Immature natural killer cell (primary cell): ENCODE data around the gene NCKAP5. TPM values are rescaled to one million over a fixed set of nuclear protein-coding genes. Genes with fewer than 3 reads are reported as not detected.

Experiments
- DNase-seq, 3 donors: peaks; one replicate each; pipeline ENCODE4 v3.0.0; 2022; ENCODE audit warnings: mixed read lengths in 1 of 3
- H3K27ac Mint-ChIP-seq, 6 donors: one replicate each; pipeline ENCODE4 v1.8.0; 2020; ENCODE audit warnings: mixed read lengths in 6 of 6, mild to moderate bottlenecking in 5 of 6, inconsistent platforms in 4 of 6, moderate library complexity in 3 of 6
- H3K27me3 Mint-ChIP-seq, 3 donors: one replicate each; pipeline ENCODE4 v1.8.0; 2020 to 2021; ENCODE audit warnings: low read depth in 3 of 3, mild to moderate bottlenecking in 3 of 3, mixed read lengths in 3 of 3, moderate library complexity in 3 of 3, inconsistent platforms in 1 of 3
- H3K36me3 Mint-ChIP-seq, 3 donors: one replicate each; pipeline ENCODE4 v1.8.0; 2020; ENCODE audit warnings: mixed read lengths in 3 of 3, inconsistent platforms in 2 of 3, mild to moderate bottlenecking in 2 of 3
- H3K4me1 Mint-ChIP-seq, 2 donors: one replicate each; pipeline ENCODE4 v1.8.0; 2020; ENCODE audit warnings: inconsistent platforms in 2 of 2, mild to moderate bottlenecking in 2 of 2, mixed read lengths in 2 of 2, moderate library complexity in 1 of 2
- H3K4me3 Mint-ChIP-seq, 5 donors: one replicate each; pipeline ENCODE4 v1.8.0; 2020; ENCODE audit warnings: mild to moderate bottlenecking in 5 of 5, mixed read lengths in 5 of 5, inconsistent platforms in 3 of 5, moderate library complexity in 3 of 5
- H3K9me3 Mint-ChIP-seq, 6 donors: one replicate each; pipeline ENCODE4 v1.8.0; 2020; ENCODE audit warnings: mild to moderate bottlenecking in 6 of 6, mixed read lengths in 6 of 6, inconsistent platforms in 4 of 6, moderate library complexity in 3 of 6
- polyA plus RNA-seq, 3 donors: library from polyadenylated mRNA; unstranded; fragments of 300-500 nt; fragmentation: Illumina TruSeq; gene quantifications; one replicate each; pipeline ENCODE4 v1.2.3, GENCODE V29; 2021

The NCKAP5 gene
- polyA plus RNA-seq, 3 donors from 2014 or later = not detected

DNA sequence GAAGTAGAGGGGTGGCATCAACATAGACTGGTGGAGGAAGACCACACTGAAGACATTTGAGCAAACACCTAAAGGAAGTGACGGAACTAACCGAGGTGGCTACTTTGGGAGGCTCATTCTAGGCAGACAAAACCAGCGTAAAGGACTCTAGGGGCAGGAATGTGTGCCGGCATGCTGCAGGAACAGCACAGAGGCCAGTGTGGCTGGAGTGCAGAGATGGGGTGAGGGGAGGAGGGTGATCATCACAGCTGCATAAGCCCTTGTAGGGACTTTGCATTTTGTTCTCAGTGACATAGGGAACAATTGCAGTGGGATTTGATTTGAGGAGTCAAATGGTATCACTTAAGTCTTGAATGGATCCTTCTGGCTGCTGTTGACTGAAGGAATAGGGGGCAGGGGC is 253.5 kb downstream of the NCKAP5 start:
- H3K36me3 Mint-ChIP-seq = no peaks in the 10 kb centered on the region
- no peak for DNase-seq
- no peak overlapping the region for H3K27ac Mint-ChIP-seq
- no peaks in the 10 kb centered on the region for H3K4me1 Mint-ChIP-seq
- H3K4me3 Mint-ChIP-seq = no peak overlapping the region
- H3K9me3 Mint-ChIP-seq = peaks cover 4 to 34% (median 10%) of the 10 kb centered on the region in 6 donors
- H3K27me3 Mint-ChIP-seq = no peaks in the 10 kb centered on the region

DNA sequence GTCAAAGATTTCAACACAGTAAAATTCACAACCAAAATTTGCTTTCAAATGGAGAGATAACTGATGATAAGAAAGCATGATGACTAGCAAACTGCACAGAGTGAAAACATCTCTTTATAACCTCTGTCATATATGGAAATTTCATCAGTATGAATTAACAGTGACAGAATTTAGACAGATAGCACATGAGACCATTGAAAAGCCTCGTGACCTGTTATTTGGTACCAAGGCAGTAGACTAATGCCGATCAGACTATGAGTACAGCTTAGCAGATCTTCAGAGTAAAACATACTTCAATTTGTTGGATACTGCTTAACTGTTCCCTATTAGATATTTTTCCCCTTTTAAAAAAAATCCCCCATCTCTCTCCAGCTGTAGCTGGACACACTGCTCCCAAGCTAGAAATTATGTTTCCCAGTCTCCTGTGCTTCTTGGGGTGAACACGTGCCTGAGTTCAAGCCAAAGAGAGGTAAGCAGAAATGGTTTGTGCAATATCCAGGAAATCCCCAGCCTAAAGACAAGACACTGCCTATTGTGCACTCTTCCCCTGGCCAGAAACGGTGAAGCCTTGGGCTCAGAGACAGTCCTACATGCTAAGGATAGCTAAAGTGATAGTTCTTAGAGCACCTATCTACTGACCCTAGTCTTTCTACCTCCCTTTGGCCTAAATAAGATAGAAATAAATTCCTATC is 256.1 kb downstream of the NCKAP5 start:
- H3K27me3 Mint-ChIP-seq = no peaks in the 10 kb centered on the region
- H3K4me1 Mint-ChIP-seq = no peaks in the 10 kb centered on the region
- H3K4me3 Mint-ChIP-seq = no peak overlapping the region
- peaks cover 4 to 41% (median 10%) of the 10 kb centered on the region in 6 donors for H3K9me3 Mint-ChIP-seq
- no peak for DNase-seq
- no peak overlapping the region for H3K27ac Mint-ChIP-seq
- no peaks in the 10 kb centered on the region for H3K36me3 Mint-ChIP-seq

DNA sequence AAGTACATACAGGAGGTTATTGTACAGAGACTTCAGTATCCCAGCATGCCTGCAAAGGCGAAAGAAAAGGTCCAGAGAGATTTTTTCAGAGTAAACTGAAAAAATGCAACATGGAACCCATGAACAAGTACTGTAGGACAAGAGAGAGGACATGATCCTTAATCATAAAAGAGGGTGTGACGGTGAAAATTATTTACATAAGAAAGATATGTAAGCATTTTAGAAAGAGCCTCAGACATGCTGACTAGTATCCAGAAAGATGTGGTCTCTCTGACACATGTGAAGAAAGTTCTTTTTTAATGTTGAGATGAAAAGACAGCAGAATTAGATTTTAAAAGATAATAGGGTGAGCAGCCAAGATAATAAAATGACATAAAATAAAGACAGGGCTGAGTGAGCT is 262.0 kb downstream of the NCKAP5 start:
- no peaks in the 10 kb centered on the region for H3K4me1 Mint-ChIP-seq
- peaks cover 3 to 23% (median 9%) of the 10 kb centered on the region in 6 donors for H3K9me3 Mint-ChIP-seq
- DNase-seq = no peak
- no peaks in the 10 kb centered on the region for H3K27me3 Mint-ChIP-seq
- H3K27ac Mint-ChIP-seq = no peak overlapping the region
- no peak overlapping the region for H3K4me3 Mint-ChIP-seq
- H3K36me3 Mint-ChIP-seq = no peaks in the 10 kb centered on the region

DNA sequence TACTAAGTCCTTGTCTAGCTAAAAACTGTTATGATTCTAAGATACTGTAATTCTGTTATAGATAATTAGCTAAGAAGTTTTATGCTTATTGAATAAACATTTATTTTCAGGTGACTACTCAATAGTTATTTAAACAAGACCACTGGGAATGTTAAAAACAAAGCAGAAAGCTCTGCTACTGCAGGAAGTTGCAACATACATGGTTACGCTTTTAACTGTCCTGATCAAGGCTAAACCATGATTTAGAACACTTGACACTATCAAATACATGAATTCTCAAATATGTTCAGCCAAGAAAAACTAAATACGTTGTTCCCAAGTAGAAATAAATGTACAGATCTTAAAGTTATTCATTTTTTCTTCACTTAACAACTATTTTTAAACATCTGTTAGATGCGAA is 263.9 kb downstream of the NCKAP5 start:
- Mint-ChIP-seq H3K27ac (no peak overlapping the region), H3K4me1 (no peaks in the 10 kb centered on the region), H3K27me3 (no peaks in the 10 kb centered on the region), H3K4me3 (no peak overlapping the region), H3K9me3 (peaks cover 0 to 11% (median 5%) of the 10 kb centered on the region in 6 donors), H3K36me3 (no peaks in the 10 kb centered on the region)
- no peak for DNase-seq

DNA sequence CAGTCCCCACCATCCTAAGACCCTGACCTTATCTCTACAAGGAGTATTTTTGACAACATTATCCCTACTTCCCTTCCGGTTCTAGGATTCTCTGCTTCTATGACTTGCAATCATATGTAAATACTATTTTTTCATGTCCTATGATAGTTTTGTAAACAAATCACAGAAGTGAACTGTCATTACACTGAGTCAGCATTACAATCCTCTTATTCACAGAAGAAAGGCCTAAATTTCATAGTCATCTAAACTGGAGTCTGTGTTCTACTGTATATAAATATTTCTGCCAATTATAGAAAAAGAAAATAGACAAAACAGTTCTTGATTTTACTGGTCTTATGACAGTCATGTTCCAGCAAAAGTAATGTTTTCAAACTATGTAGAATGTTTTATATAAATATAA is 265.1 kb downstream of the NCKAP5 start:
- H3K4me3 Mint-ChIP-seq = no peak overlapping the region
- no peaks in the 10 kb centered on the region for H3K27me3 Mint-ChIP-seq
- H3K36me3 Mint-ChIP-seq = no peaks in the 10 kb centered on the region
- H3K4me1 Mint-ChIP-seq = no peaks in the 10 kb centered on the region
- DNase-seq = no peak
- no peak overlapping the region for H3K27ac Mint-ChIP-seq
- peaks cover 0 to 11% (median 8%) of the 10 kb centered on the region in 6 donors for H3K9me3 Mint-ChIP-seq

DNA sequence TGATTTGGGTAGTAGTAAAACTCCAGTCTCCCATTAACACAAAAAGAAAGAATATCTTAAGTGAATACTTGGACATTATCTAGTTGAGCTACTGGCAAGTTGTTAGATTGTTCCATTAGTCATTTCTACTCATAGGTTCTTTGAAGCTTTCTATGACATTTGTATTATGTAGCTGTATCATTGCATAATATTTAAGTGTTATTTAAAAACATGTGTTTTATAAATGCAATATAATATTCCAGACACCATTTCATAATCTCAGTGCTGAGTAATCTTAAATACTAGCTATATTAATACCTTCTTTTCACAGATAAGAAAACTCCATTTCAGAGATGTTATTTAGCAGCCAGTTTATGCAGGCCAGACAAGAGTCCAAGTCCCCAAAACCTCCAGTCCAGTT is 271.9 kb downstream of the NCKAP5 start:
- no peak for DNase-seq
- H3K36me3 Mint-ChIP-seq = no peaks in the 10 kb centered on the region

DNA sequence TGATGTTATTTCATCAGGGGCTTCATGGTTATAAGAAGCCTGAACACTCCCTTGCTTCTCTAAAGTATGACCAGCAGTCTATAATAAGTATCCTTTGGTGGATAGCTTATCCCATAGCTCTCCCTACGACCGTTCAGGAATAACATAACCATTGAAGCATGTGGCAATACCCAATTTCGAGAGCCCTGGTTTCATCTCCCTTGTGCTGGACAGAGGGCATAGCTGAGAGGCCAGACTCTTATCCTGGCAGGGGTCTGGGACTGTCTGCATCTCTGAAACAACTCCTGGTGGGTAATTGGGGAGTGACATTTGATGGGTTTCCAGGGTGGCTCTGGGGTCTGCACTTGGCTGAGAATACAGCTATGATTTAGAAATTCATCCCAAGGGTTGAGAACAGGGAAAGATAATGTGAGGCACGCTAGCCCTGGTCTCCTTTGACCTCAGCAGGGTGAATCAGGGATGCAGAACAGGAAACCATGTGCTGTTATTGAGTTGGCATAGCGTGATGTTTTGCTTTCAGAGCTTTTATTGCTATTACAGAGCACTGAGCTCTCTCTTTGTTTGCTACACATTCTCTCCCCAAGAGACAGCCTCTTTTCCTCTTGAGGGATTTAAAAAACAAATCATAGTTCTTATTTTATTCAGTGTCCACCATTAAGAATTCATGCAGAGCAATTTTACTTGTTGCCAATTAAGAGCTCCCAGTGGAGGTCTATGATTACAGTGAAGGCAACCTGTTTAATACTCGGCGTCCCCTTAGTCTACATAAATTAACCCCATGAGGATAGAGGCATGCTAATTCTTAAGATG is 274.5 kb downstream of the NCKAP5 start:
- H3K4me3 Mint-ChIP-seq = no peak overlapping the region
- H3K9me3 Mint-ChIP-seq = peaks cover 0 to 23% (median 5%) of the 10 kb centered on the region in 6 donors
- no peak for DNase-seq
- peaks cover 0 to 2% (median 0%) of the 10 kb centered on the region in 3 donors for H3K27me3 Mint-ChIP-seq
- no peaks in the 10 kb centered on the region for H3K36me3 Mint-ChIP-seq
- no peaks in the 10 kb centered on the region for H3K4me1 Mint-ChIP-seq
- H3K27ac Mint-ChIP-seq = no peak overlapping the region

More for the DNA sequence above, 271.9 kb downstream of the NCKAP5 start:
- Mint-ChIP-seq H3K27me3 (peaks cover 0 to 2% (median 0%) of the 10 kb centered on the region in 3 donors), H3K27ac (no peak overlapping the region), H3K4me3 (no peak overlapping the region), H3K9me3 (peaks cover 0 to 28% (median 4%) of the 10 kb centered on the region in 6 donors), H3K4me1 (no peaks in the 10 kb centered on the region)

DNA sequence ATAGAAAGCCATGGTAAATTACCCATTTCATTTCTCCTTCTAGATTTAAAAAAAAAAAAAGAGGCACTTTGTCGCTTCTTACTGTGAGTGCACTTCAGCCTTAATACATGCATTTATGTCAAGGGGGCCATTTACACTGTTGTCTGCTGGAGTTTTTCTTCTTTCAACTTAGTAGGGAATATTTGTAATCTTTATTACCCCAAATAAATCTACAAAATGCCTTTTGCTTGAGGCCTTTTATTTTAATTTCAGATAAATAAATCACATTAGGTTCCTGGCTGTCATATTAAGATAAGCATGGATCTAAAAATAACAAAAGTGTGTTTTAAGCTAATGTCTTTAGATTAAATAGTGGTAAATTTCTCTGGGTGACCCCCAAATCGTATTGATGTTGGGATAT is 276.0 kb downstream of the NCKAP5 start:
- no peaks in the 10 kb centered on the region for H3K36me3 Mint-ChIP-seq
- DNase-seq = no peak
- peaks cover 2 to 18% (median 6%) of the 10 kb centered on the region in 6 donors for H3K9me3 Mint-ChIP-seq
- peaks cover 0 to 2% (median 0%) of the 10 kb centered on the region in 3 donors for H3K27me3 Mint-ChIP-seq
- no peaks in the 10 kb centered on the region for H3K4me1 Mint-ChIP-seq
- no peak overlapping the region for H3K27ac Mint-ChIP-seq
- no peak overlapping the region for H3K4me3 Mint-ChIP-seq

DNA sequence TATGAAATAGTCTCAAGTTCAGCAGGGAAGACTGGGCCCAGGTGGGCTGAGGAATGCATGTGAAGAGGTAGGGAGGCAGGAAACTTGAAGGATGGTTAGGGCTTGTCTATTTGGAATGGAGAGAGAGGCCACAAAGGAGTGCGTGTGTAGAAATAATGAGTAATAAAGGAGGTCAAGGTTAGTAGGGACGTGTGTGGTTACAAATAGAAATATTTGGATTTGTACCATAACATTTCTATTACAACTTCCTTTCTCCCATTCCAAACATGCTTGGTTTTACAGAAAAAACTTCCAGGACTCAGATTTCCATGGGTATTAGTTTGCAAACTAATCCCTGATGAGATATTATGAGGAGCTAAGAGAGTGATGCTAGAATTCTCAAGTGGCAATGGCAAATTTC is 280.6 kb downstream of the NCKAP5 start:
- no peak for DNase-seq
- no peak overlapping the region for H3K4me3 Mint-ChIP-seq
- H3K9me3 Mint-ChIP-seq = peaks cover 2 to 20% (median 7%) of the 10 kb centered on the region in 6 donors
- no peaks in the 10 kb centered on the region for H3K4me1 Mint-ChIP-seq
- H3K36me3 Mint-ChIP-seq = no peaks in the 10 kb centered on the region
- peaks cover 0 to 2% (median 0%) of the 10 kb centered on the region in 3 donors for H3K27me3 Mint-ChIP-seq
- no peak overlapping the region for H3K27ac Mint-ChIP-seq

DNA sequence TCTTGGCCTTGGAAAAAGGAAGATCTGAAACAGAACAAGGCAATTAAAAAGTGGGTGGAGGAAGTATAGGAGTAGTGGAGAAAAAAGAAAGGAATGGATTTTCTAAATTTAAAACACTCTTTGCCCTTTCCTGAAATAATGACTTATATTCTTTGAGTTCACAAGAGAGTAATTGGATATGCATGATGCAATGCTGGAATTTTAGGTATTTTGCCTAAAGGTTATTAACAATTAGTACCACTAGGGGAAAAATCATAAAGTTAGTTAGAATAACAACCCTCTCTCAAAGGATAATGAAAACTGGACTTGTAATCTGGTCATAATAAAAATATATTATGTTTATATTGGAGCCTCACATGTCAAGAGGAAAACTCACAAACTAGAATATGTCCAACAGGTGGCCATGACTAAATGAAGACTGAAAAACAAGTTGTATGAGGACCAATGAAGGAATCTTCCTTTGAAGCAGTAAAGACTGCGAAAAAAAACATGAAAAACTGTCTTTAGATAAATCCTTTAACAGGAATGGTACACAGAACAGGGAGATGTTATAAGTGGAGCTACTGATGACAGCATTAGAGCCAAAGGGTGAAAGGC is 281.8 kb downstream of the NCKAP5 start:
- H3K9me3 Mint-ChIP-seq = peaks cover 0 to 20% (median 8%) of the 10 kb centered on the region in 6 donors
- H3K36me3 Mint-ChIP-seq = no peaks in the 10 kb centered on the region
- DNase-seq = no peak
- no peak overlapping the region for H3K4me3 Mint-ChIP-seq
- no peaks in the 10 kb centered on the region for H3K4me1 Mint-ChIP-seq
- no peaks in the 10 kb centered on the region for H3K27me3 Mint-ChIP-seq
- no peak overlapping the region for H3K27ac Mint-ChIP-seq

DNA sequence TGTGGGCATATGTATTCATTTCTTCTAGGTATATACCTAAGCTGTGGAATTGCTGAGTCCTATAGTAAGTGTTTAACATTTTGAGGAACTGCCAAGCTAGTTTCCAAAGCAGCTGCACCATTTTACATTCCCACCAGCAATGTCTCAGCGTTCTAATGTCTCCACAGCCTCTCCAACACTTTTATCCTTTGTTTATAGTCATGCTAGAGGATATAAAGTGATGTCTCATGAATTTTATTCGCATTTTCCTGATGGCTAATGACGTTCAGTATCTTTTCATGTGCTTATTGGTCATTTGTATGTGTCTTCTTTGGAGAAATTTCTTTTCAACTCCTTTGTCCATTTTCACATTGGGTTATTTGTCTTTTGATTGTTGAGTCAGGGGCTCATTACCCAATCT is 295.2 kb downstream of the NCKAP5 start:
- H3K9me3 Mint-ChIP-seq = peaks cover 0 to 29% (median 8%) of the 10 kb centered on the region in 6 donors
- no peaks in the 10 kb centered on the region for H3K4me1 Mint-ChIP-seq
- H3K36me3 Mint-ChIP-seq = no peaks in the 10 kb centered on the region
- H3K27me3 Mint-ChIP-seq = peaks cover 0 to 2% (median 2%) of the 10 kb centered on the region in 3 donors
- H3K4me3 Mint-ChIP-seq = no peak overlapping the region
- H3K27ac Mint-ChIP-seq = no peak overlapping the region
- no peak for DNase-seq

DNA sequence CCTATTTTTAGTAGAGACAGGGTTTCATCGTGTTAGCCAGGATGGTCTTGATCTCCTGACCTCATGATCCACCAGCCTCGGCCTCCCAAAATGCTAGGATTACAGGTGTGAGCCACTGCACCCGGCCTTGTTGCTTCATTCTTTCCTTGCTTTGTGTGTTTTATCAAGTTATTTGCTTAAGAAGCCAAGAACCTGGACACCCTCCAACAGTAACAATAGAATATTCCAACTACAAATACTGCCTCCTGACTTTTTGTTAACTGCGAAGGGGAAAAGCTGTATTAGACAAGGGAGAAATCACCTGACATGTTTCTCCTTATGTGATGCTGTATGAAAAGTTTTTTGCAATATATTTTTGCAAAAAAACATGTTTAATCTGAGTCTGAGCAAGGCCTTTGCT is 297.2 kb downstream of the NCKAP5 start:
- H3K9me3 Mint-ChIP-seq = peaks cover 0 to 31% (median 8%) of the 10 kb centered on the region in 6 donors
- DNase-seq = no peak
- peaks cover 0 to 2% (median 2%) of the 10 kb centered on the region in 3 donors for H3K27me3 Mint-ChIP-seq
- no peak overlapping the region for H3K27ac Mint-ChIP-seq
- H3K36me3 Mint-ChIP-seq = no peaks in the 10 kb centered on the region
- H3K4me3 Mint-ChIP-seq = no peak overlapping the region
- no peaks in the 10 kb centered on the region for H3K4me1 Mint-ChIP-seq

DNA sequence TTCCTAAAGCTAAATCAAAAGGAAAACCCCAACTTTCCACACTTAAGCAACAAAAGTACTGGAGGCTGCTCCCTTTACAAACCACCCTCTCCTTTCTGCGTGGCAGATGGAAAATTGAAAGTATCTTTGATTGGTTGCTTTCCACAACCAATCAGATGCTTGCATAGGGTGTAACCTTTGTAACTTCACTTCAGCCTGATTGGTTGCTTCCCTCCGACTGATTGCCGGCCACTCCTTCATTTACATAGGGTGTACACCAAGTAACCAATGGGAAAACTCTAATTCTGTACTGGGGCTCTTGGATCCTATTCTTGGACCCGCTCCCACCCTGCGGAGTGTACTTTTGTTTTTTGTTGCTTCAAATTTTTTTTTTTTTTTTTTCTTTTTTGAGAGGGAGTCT is 297.7 kb downstream of the NCKAP5 start:
- Mint-ChIP-seq H3K4me1 (no peaks in the 10 kb centered on the region), H3K27ac (no peak overlapping the region), H3K36me3 (no peaks in the 10 kb centered on the region), H3K9me3 (peaks cover 0 to 26% (median 6%) of the 10 kb centered on the region in 6 donors), H3K27me3 (peaks cover 0 to 2% (median 2%) of the 10 kb centered on the region in 3 donors), H3K4me3 (no peak overlapping the region)
- DNase-seq = no peak
